ENCODE measurements around the gene AP5B1.
"Not testable (repeated sequence)": the region's sequence is repeated elsewhere in the genome, so short reads cannot be mapped to it uniquely, and the experiment has no call there.

AP5B1 gene

GRCh38 chr11:65762169-65762568 lies 18.6 kb downstream of the AP5B1 start:
- DNase-seq, result not testable (repeated sequence)

GRCh38 chr11:65745049-65745448 lies 35.7 kb downstream of the AP5B1 start:
- no peak for DNase-seq

GRCh38 chr11:65744699-65745042 lies 36.1 kb downstream of the AP5B1 start:
- no peak for DNase-seq

- no peak for DNase-seq
These were observed 36.6 kb downstream of the AP5B1 start for GRCh38 chr11:65744026-65744698.

GRCh38 chr11:65743681-65744025 lies 37.1 kb downstream of the AP5B1 start:
- no peak for DNase-seq

- DNase-seq, result no peak
These were observed 38.4 kb downstream of the AP5B1 start for GRCh38 chr11:65742353-65742752.

- DNase-seq, result no peak
These were observed 39.6 kb downstream of the AP5B1 start for GRCh38 chr11:65741185-65741584.

GRCh38 chr11:65739022-65739421 lies 41.8 kb downstream of the AP5B1 start:
- no peak for DNase-seq

- no peak for DNase-seq
These were observed 44.0 kb downstream of the AP5B1 start for GRCh38 chr11:65736810-65737209.

GRCh38 chr11:65735111-65735510 lies 45.7 kb downstream of the AP5B1 start:
- DNase-seq, result not testable (repeated sequence)

- no peak for DNase-seq
These were observed 50.3 kb downstream of the AP5B1 start for GRCh38 chr11:65730461-65730860.

- DNase-seq, result no peak
These were observed 52.9 kb downstream of the AP5B1 start for GRCh38 chr11:65727865-65728264.

- no peak for DNase-seq
These were observed 54.1 kb downstream of the AP5B1 start for GRCh38 chr11:65726660-65727059.

Data from activated CD4-positive, CD25-positive, alpha-beta regulatory T cell treated with anti-CD3 and anti-CD28 coated beads, Interleukin-2, amount 50 U/mL, for 72 hours (primary cell).